Vagina (tissue), 2 donors: ENCODE results near the gene ZNF57. TPM values are rescaled to one million over a fixed set of nuclear protein-coding genes. Genes with fewer than 3 reads are reported as not detected.
A peak's percentile ranks its signal among the peaks of the same experiment; 100 is the strongest.
"Not testable (repeated sequence)": the region's sequence is repeated elsewhere in the genome, so short reads cannot be mapped to it uniquely, and the experiment has no call there.

ENCODE experiments used
- DNase-seq, 2 donors: peaks; one replicate each; pipeline ENCODE4 v3.0.0-alpha.2; 2017; ENCODE audit errors: extremely low spot score in 2 of 2
- H3K27ac ChIP-seq: fragments of 200-600 bp; sonication (generic); one replicate; pipeline ENCODE4 v1.5.1; 2019
- H3K27me3 ChIP-seq: fragments of 200-600 bp; sonication (generic); one replicate; pipeline ENCODE4 v1.5.1; 2019
- H3K36me3 ChIP-seq, 2 donors: fragments of 200-600 bp; sonication (generic); one replicate each; pipeline ENCODE4 v1.5.1; 2017 to 2019
- H3K4me1 ChIP-seq: fragments of 200-600 bp; sonication (generic); one replicate; pipeline ENCODE4 v1.5.1; 2019
- H3K4me3 ChIP-seq, 2 donors: fragments of 200-600 bp; sonication (generic); 1 replicate in 1 of 2; 2 replicates in 1 of 2; pipeline ENCODE4 v1.5.1; 2016 to 2019
- H3K9me3 ChIP-seq: fragments of 200-600 bp; sonication (generic); one replicate; pipeline ENCODE4 v1.5.1; 2019
- CTCF ChIP-seq, 3 experiments: fragments of 450-650 bp in 2 of 3; fragments of 200-600 bp in 1 of 3; sonication (generic) in 1 of 3; IDR thresholded peaks; one replicate each; pipeline ENCODE4 v1.5.1; 2017 to 2019; ENCODE audit warnings: antibody characterized with exemption in 3 of 3, mild to moderate bottlenecking in 2 of 3, moderate library complexity in 2 of 3
- POLR2A ChIP-seq, 2 donors: fragments of 450-650 bp; IDR thresholded peaks; one replicate each; pipeline ENCODE4 v1.6.1; 2017; ENCODE audit warnings: antibody characterized with exemption in 2 of 2, mild to moderate bottlenecking in 2 of 2, moderate library complexity in 2 of 2
- POLR2AphosphoS5 ChIP-seq, 2 donors: sonication (generic); formaldehyde crosslinking; IDR thresholded peaks; one replicate each; pipeline ENCODE4 v1.9.0; 2017; ENCODE audit warnings: antibody characterized with exemption in 2 of 2, mild to moderate bottlenecking in 2 of 2, low read depth in 1 of 2; ENCODE audit not compliant: insufficient read depth in 1 of 2
- intact Hi-C: fragments of 100-400 bp; cut with DNase I; formaldehyde crosslinking; loops from one replicate; pipeline ENCODE4 v1.15.1; 2023
- total RNA-seq: library from RNA; depleted of rRNA; stranded (reverse); fragments of >200 nt; gene quantifications from one replicate; pipeline ENCODE4 v1.2.3, GENCODE V29; 2016

ZNF57 gene
- total RNA-seq, 1 donor from 2014 or later, result 7.4 TPM

- Histone ChIP-seq H3K9me3 (no peaks in the 10 kb centered on the region), H3K27ac (no peak overlapping the region), H3K4me1 (peaks cover 19% of the 10 kb centered on the region), H3K36me3 (no peaks in the 10 kb centered on the region), H3K27me3 (no peaks in the 10 kb centered on the region), H3K4me3 (no peak overlapping the region)
- DNase-seq, result peak in 1 of 2 donors; percentile 40
- no peak for TF ChIP-seq CTCF (IDR thresholded peaks at IDR 0.05)
- no peak for TF ChIP-seq POLR2AphosphoS5 (IDR thresholded peaks at IDR 0.05; ENCODE audit: insufficient read depth in 1 of 2, low read depth in 1 of 2)
- no peak for TF ChIP-seq POLR2A (IDR thresholded peaks at IDR 0.05)
- intact Hi-C loops, result no loop called here
These were observed 26.3 kb downstream of the ZNF57 start for GRCh38 chr19:2927032-2927430.

- peak in 1 of 2 donors; percentile 25 for DNase-seq
- Histone ChIP-seq H3K9me3 (peaks cover 18% of the 10 kb centered on the region), H3K4me3 (no peak overlapping the region), H3K4me1 (no peaks in the 10 kb centered on the region), H3K36me3 (peaks cover 0 to 56% of the 10 kb centered on the region in 2 donors), H3K27ac (no peak overlapping the region), H3K27me3 (no peaks in the 10 kb centered on the region)
- TF ChIP-seq CTCF (IDR thresholded peaks at IDR 0.05) (no peak), POLR2A (IDR thresholded peaks at IDR 0.05) (no peak), POLR2AphosphoS5 (IDR thresholded peaks at IDR 0.05; ENCODE audit: insufficient read depth in 1 of 2, low read depth in 1 of 2) (no peak)
- intact Hi-C loops, result no loop called here
These were observed 32.8 kb downstream of the ZNF57 start for GRCh38 chr19:2933490-2933910.

GRCh38 chr19:2935863-2936262 lies 35.1 kb downstream of the ZNF57 start:
- H3K27ac ChIP-seq, intact Hi-C loops, H3K27me3 ChIP-seq, DNase-seq, H3K4me3 ChIP-seq, H3K4me1 ChIP-seq: not testable (repeated sequence)
- H3K36me3 ChIP-seq, result peaks cover 0 to 60% of the 10 kb centered on the region in 2 donors
- H3K9me3 ChIP-seq, result peaks cover 18% of the 10 kb centered on the region

GRCh38 chr19:2942928-2943640 lies 42.4 kb downstream of the ZNF57 start:
- H3K36me3 ChIP-seq, result peaks cover 0 to 4% of the 10 kb centered on the region in 2 donors
- intact Hi-C loops, result no loop called here

GRCh38 chr19:2944403-2944774 lies 43.7 kb downstream of the ZNF57 start:
- no peak for TF ChIP-seq CTCF (IDR thresholded peaks at IDR 0.05)
- no peak for TF ChIP-seq POLR2A (IDR thresholded peaks at IDR 0.05)
- no peak for TF ChIP-seq POLR2AphosphoS5 (IDR thresholded peaks at IDR 0.05; ENCODE audit: insufficient read depth in 1 of 2, low read depth in 1 of 2)
- intact Hi-C loops, result no loop called here

More at GRCh38 chr19:2942928-2943640, 42.4 kb downstream of the ZNF57 start:
- no peak for DNase-seq
- Histone ChIP-seq H3K9me3 (no peaks in the 10 kb centered on the region), H3K27ac (no peak overlapping the region), H3K4me1 (peaks cover 15% of the 10 kb centered on the region), H3K4me3 (no peak overlapping the region), H3K27me3 (no peaks in the 10 kb centered on the region)
- TF ChIP-seq POLR2AphosphoS5 (IDR thresholded peaks at IDR 0.05; ENCODE audit: insufficient read depth in 1 of 2, low read depth in 1 of 2) (no peak), CTCF (IDR thresholded peaks at IDR 0.05) (no peak)

More at GRCh38 chr19:2944403-2944774, 43.7 kb downstream of the ZNF57 start:
- no peak for DNase-seq
- Histone ChIP-seq H3K4me1 (peaks cover 19% of the 10 kb centered on the region), H3K9me3 (no peaks in the 10 kb centered on the region), H3K4me3 (peak overlapping the region; percentile 63 to 92), H3K27me3 (no peaks in the 10 kb centered on the region), H3K36me3 (peaks cover 0 to under 1% of the 10 kb centered on the region in 2 donors), H3K27ac (peak overlapping the region; percentile 89)
